Measurements from ENCODE around the gene TULP3. TPM values are rescaled to one million over a fixed set of nuclear protein-coding genes. Genes with fewer than 3 reads are reported as not detected.

Gene TULP3
- polyA plus RNA-seq, 1 donor (not counting 4 experiments of a cell fraction or from before 2014, with no cell fraction given) = 16.0 TPM

- dilution Hi-C loops (cut with MboI; ENCODE audit: extremely low pct_ligation_motif_present, low sequenced_read_pairs) = no loop called here
- H3K9me1 ChIP-seq (ENCODE audit: control insufficient read depth, extremely low read depth, insufficient read depth, low read length) = no peaks in the 10 kb centered on the region
- no peak overlapping the region for H3K9ac ChIP-seq (ENCODE audit: control insufficient read depth, extremely low read depth, insufficient read depth, low read length)
- H3K4me3 ChIP-seq (ENCODE audit: control insufficient read depth in 2 of 3, extremely low read depth in 1 of 3, insufficient read depth in 2 of 3, low read depth in 1 of 3, low read length in 3 of 3) = no peak overlapping the region
- no peaks in the 10 kb centered on the region for H3K9me3 ChIP-seq (ENCODE audit: control insufficient read depth, low read depth, low read length)
- TF ChIP-seq, protein P1, sequence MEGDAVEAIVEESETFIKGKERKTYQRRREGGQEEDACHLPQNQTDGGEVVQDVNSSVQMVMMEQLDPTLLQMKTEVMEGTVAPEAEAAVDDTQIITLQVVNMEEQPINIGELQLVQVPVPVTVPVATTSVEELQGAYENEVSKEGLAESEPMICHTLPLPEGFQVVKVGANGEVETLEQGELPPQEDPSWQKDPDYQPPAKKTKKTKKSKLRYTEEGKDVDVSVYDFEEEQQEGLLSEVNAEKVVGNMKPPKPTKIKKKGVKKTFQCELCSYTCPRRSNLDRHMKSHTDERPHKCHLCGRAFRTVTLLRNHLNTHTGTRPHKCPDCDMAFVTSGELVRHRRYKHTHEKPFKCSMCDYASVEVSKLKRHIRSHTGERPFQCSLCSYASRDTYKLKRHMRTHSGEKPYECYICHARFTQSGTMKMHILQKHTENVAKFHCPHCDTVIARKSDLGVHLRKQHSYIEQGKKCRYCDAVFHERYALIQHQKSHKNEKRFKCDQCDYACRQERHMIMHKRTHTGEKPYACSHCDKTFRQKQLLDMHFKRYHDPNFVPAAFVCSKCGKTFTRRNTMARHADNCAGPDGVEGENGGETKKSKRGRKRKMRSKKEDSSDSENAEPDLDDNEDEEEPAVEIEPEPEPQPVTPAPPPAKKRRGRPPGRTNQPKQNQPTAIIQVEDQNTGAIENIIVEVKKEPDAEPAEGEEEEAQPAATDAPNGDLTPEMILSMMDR (optimal IDR thresholded peaks at IDR 0.05 in 1 of 3, IDR thresholded peaks at IDR 0.05 in 1 of 3, conservative IDR thresholded peaks at IDR 0.05 in 1 of 3; ENCODE audit: extremely low read depth in 1 of 3, insufficient read depth in 2 of 3, low read length in 3 of 3) = no peak
- TF ChIP-seq EZH2 (IDR thresholded peaks at IDR 0.05; ENCODE audit: low read length) = no peak
- H3K27ac ChIP-seq (ENCODE audit: control insufficient read depth, insufficient read depth, low read length) = no peak overlapping the region
- H3K4me1 ChIP-seq (ENCODE audit: control insufficient read depth, extremely low read depth, insufficient read depth, low read length) = peaks cover 14% of the 10 kb centered on the region
- no peak for FAIRE-seq
- H2AFZ ChIP-seq (ENCODE audit: control insufficient read depth, low read length) = no peak overlapping the region
- no peaks in the 10 kb centered on the region for H3K79me2 ChIP-seq (ENCODE audit: control insufficient read depth, insufficient read depth, low read length)
- H4K20me1 ChIP-seq (ENCODE audit: control insufficient read depth, extremely low read depth, insufficient read depth, low read length) = no peaks in the 10 kb centered on the region
- no peak overlapping the region for H3K4me2 ChIP-seq (ENCODE audit: control insufficient read depth, extremely low read depth, insufficient read depth, low read depth, low read length)
- no peak for DNase-seq (ENCODE audit: low read depth, low spot score)
- H3K27me3 ChIP-seq (ENCODE audit: control insufficient read depth, extremely low read depth, insufficient read depth, low read length) = no peaks in the 10 kb centered on the region
- H3K36me3 ChIP-seq (ENCODE audit: control insufficient read depth in 2 of 2, extremely low read depth in 1 of 2, insufficient read depth in 2 of 2, low read length in 2 of 2) = peaks cover 3 to 5% of the 10 kb centered on the region in 2 experiments
Measured at GRCh38 chr12:2924019-2924418, 33.3 kb downstream of the TULP3 start.

DNA sequence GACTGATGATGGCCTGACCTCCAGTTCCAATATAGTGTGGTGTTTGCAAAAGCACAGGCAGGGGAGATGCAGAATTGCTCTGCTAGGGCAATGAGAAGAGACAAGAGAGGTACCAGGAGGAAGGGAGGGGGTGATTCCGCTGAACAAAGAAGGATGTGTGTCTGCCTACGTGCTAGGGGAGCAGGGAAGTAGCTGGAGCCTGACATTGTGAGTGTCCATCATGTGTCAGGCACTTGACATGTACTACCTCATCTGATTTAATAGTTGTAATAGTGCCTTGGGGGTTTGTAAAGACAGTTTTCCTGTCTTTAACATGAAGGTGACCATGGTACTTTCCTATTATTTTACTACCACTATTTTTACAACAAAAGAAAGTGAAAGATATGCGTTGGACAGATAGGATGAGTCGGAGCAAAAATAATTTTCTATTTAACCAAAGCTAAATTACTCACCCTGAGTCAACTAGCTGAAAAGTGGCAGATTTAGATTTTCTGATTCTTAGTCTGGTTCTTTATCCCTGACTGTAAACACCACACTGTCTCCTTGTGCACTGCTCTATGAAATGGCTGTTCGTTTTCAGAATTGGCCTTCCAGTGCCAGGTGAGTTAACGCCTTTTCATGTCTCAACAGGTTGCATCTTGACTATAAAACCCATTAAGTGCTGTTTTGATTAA, 34.8 kb downstream of the TULP3 start:
- no peaks in the 10 kb centered on the region for H3K9me3 ChIP-seq (ENCODE audit: control insufficient read depth, low read depth, low read length)
- TF ChIP-seq, protein P1 (optimal IDR thresholded peaks at IDR 0.05 in 1 of 3, IDR thresholded peaks at IDR 0.05 in 1 of 3, conservative IDR thresholded peaks at IDR 0.05 in 1 of 3; ENCODE audit: extremely low read depth in 1 of 3, insufficient read depth in 2 of 3, low read length in 3 of 3) = no peak
- TF ChIP-seq EZH2 (IDR thresholded peaks at IDR 0.05; ENCODE audit: low read length) = no peak
- H3K9ac ChIP-seq (ENCODE audit: control insufficient read depth, extremely low read depth, insufficient read depth, low read length) = peak overlapping the region; percentile 46
- no peaks in the 10 kb centered on the region for H3K9me1 ChIP-seq (ENCODE audit: control insufficient read depth, extremely low read depth, insufficient read depth, low read length)
- H3K27ac ChIP-seq (ENCODE audit: control insufficient read depth, insufficient read depth, low read length) = peak overlapping the region; percentile 48
- peak overlapping the region in 1 of 3 experiments; percentile 1 for H3K4me3 ChIP-seq (ENCODE audit: control insufficient read depth in 2 of 3, extremely low read depth in 1 of 3, insufficient read depth in 2 of 3, low read depth in 1 of 3, low read length in 3 of 3)
- dilution Hi-C loops (cut with MboI; ENCODE audit: extremely low pct_ligation_motif_present, low sequenced_read_pairs) = no loop called here
- peak overlapping the region; percentile 53 for H3K4me2 ChIP-seq (ENCODE audit: control insufficient read depth, extremely low read depth, insufficient read depth, low read depth, low read length)
- FAIRE-seq (peak; percentile 86), DNase-seq (ENCODE audit: low read depth, low spot score) (no peak)
- peaks cover 3 to 5% of the 10 kb centered on the region in 2 experiments for H3K36me3 ChIP-seq (ENCODE audit: control insufficient read depth in 2 of 2, extremely low read depth in 1 of 2, insufficient read depth in 2 of 2, low read length in 2 of 2)
- peaks cover 14% of the 10 kb centered on the region for H3K4me1 ChIP-seq (ENCODE audit: control insufficient read depth, extremely low read depth, insufficient read depth, low read length)
- H4K20me1 ChIP-seq (ENCODE audit: control insufficient read depth, extremely low read depth, insufficient read depth, low read length) = no peaks in the 10 kb centered on the region
- H2AFZ ChIP-seq (ENCODE audit: control insufficient read depth, low read length) = no peak overlapping the region
- H3K79me2 ChIP-seq (ENCODE audit: control insufficient read depth, insufficient read depth, low read length) = no peaks in the 10 kb centered on the region
- no peaks in the 10 kb centered on the region for H3K27me3 ChIP-seq (ENCODE audit: control insufficient read depth, extremely low read depth, insufficient read depth, low read length)

All from keratinocyte (primary cell).